Esophagus squamous epithelium (tissue), 4 donors: Measurements from ENCODE around the gene ADARB2.

ENCODE experiments used
- POLR2A ChIP-seq, 4 donors: fragments of 450-650 bp; IDR thresholded peaks; one replicate each; pipeline ENCODE4 v1.6.1; 2017; ENCODE audit warnings: antibody characterized with exemption in 4 of 4, mild to moderate bottlenecking in 4 of 4, moderate library complexity in 3 of 4
- TF ChIP-seq, protein P1 (sequence below), 6 experiments: fragments of 450-650 bp in 4 of 6; fragments of 200-600 bp in 2 of 6; sonication (generic) in 2 of 6; IDR thresholded peaks; one replicate each; pipeline ENCODE4 v1.5.1; 2016 to 2019; ENCODE audit warnings: antibody characterized with exemption in 6 of 6, mild to moderate bottlenecking in 4 of 6, moderate library complexity in 4 of 6

DNA sequence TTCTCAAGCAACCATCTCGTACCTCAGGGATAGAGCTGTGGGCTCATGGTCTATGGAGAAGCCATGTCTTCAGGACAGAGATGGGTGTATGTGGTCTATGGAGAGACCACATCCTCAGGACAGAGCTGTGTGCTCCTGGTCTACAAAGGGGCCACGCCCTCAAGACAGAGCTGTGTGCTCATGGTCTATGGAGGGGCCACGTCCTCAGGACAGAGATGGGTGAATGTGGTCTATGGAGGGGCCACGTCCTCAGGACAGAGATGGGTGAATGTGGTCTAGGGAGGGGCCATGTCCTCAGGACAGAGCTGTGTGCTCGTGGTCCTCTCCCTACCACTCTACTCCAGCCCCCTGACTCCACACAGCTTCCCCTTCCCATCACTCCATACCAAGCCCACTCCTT, 563.3 kb downstream of the ADARB2 start:
- TF ChIP-seq, protein P1, sequence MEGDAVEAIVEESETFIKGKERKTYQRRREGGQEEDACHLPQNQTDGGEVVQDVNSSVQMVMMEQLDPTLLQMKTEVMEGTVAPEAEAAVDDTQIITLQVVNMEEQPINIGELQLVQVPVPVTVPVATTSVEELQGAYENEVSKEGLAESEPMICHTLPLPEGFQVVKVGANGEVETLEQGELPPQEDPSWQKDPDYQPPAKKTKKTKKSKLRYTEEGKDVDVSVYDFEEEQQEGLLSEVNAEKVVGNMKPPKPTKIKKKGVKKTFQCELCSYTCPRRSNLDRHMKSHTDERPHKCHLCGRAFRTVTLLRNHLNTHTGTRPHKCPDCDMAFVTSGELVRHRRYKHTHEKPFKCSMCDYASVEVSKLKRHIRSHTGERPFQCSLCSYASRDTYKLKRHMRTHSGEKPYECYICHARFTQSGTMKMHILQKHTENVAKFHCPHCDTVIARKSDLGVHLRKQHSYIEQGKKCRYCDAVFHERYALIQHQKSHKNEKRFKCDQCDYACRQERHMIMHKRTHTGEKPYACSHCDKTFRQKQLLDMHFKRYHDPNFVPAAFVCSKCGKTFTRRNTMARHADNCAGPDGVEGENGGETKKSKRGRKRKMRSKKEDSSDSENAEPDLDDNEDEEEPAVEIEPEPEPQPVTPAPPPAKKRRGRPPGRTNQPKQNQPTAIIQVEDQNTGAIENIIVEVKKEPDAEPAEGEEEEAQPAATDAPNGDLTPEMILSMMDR (IDR thresholded peaks at IDR 0.05) = no peak
- no peak for TF ChIP-seq POLR2A (IDR thresholded peaks at IDR 0.05)
